Cortex of kidney (tissue), 1 donor: ENCODE data around the gene BICD2.

ENCODE experiments used
- DNase-seq: peaks from one replicate; lab custom pipeline; 2025; lab: John Stamatoyannopoulos, UW

Gene BICD2

DNA sequence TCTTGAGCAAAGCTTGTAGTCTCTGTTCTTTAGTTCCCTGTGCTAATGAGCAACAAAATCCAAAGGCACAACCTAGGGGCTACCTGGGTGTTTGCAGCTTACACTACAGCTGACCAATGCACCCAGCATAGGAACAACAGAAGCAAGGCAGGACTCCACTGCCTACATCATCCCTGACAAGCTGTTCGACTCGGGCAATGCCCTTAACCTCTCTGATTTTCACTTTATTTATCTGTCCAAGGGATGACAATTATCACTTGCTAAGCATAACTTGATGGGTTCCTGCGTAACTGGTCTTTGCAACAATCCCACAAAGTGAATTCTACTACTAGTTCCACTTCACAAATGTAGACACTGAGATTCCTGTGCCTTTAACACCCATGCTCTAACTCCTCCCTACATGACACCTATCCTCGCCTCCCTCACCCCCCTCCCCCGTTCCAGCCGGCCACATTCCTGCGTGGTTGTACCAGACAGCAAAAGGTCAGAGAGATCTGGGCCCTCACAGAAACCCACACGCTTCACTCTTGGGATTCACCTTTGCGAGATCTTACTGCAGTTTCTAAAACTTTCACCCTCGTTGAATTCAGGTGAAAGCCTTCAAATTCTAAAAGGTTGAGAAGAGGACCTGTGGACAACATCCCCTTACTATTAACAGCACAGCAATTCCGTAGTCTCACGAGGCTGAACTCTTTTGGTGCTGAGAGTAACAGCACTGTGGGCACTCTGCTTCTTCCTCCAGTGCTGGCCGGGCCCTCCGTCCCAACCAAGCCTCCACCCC lies 95.7 kb downstream of the BICD2 start:
- DNase-seq = no peak

GRCh38 chr9:92666912-92667532 lies 97.6 kb downstream of the BICD2 start:
- DNase-seq = no peak

GRCh38 chr9:92666236-92666635 lies 98.4 kb downstream of the BICD2 start:
- no peak for DNase-seq

DNA sequence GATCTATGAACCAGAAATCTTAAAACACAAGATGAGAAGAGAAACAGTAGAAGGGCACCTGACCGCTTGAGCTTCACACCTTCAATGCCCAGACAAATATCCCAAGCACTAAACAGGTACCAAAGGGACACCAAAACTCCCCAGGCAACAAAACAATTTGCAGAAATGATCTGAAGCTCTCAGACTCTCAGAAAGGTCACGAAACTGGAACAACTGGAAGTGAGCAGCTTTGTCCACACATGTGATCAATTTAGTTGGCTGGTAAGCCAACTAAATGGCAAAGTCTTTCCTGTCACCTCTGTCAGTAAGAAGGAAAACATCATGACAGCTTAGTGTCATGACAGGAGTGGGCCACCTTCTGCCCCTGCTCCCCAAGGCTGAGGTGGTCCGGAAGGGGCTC lies 98.8 kb downstream of the BICD2 start:
- DNase-seq = no peak

DNA sequence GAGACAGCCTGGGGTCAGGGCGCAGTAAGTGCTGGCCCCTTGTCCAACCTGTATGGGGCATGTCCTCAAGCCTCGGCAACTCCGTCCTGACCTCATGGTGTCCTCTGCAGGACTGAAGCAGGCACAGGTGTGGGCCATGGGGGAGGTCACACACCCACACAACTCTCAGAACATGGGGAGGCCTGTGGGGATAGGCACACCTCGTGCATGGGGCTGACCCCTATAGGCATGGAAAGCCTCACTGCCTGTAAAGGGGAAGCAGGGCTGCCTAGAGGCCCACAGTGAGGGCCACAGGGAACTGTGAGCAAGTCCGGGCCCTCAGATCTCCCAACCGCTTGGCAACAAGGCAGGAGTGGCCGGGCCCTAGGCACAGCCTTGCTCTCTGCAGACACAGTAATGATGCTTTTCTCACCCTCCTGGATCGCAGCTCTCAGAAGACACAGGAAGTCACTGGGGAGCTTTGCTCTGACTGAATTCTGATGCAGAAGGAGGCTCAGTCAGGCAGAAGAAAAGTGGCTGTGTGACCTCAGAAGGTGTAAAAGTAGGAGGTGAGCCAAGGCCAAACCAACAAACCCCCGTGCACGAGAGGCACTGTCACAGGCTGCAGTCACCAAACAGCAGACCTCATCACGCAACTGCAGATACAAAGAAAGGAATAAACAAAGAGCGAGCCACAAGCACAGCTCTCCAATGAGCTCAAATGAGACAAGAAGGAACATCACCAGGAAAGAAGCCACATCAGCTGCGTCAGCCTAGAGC lies 100.1 kb downstream of the BICD2 start:
- no peak for DNase-seq

- DNase-seq = no peak
These were observed 100.7 kb downstream of the BICD2 start for GRCh38 chr9:92663951-92664350.

DNA sequence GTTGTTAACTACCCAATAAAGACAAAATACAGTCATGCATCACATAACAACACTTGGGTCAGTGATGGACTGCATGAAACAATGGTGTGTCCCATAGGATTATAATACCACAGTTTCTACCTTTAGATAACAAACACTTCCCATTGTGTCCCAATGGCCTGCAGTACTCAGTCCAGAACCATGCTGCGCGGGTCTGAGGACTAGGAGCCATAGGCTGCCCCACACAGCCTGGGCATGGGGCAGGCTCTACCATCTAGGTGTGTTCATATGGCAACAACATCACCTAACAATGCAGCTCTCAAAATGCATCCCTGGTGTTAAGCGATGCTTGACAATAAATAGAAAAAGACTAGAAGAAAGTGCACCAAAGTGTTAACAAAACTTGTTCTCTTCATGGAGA lies 101.5 kb downstream of the BICD2 start:
- no peak for DNase-seq

- no peak for DNase-seq
These were observed 102.9 kb downstream of the BICD2 start for GRCh38 chr9:92661743-92662142.
